H1 (cell line): ENCODE measurements around the gene TMEM86B. TPM values are rescaled to one million over a fixed set of nuclear protein-coding genes. Genes with fewer than 3 reads are reported as not detected.

Experiments
- CTCF ChIA-PET: fragments of 300-600 bp; sonication (Branson Sonifier 250); formaldehyde crosslinking; loops from one replicate; lab custom pipeline; 2021; ENCODE audit not compliant: partially characterized antibody; lab: Charles Lee
- POLR2A ChIA-PET: fragments of 300-600 bp; sonication (Branson Sonifier 250); formaldehyde crosslinking; loops from one replicate; lab custom pipeline; 2021; ENCODE audit warnings: inconsistent platforms; ENCODE audit not compliant: partially characterized antibody; lab: Charles Lee
- DNase-seq, 2 experiments: peaks; one replicate each; pipeline versions ENCODE4 v3.0.0 to v3.0.0-alpha.2; 2010 to 2022; ENCODE audit warnings: low spot score in 2 of 2, low read depth in 1 of 2, mixed read lengths in 1 of 2
- FAIRE-seq: peaks from 2 replicates; lab custom pipeline; 2011; peaks lifted over from hg19 to GRCh38; lab: Jason Lieb, UNC
- H2AFZ ChIP-seq: 2 replicates; pipeline ENCODE4 v1.8.1; 2012; ENCODE audit warnings: low read length, inconsistent platforms
- H2AK5ac ChIP-seq: 2 replicates; pipeline ENCODE4 v1.6.1; 2013; ENCODE audit warnings: low read depth, low read length
- H2BK120ac ChIP-seq: replicated peaks from 2 replicates; pipeline ENCODE3; 2013; ENCODE audit warnings: low read depth, low read length, inconsistent platforms
- H2BK12ac ChIP-seq: 2 replicates; pipeline ENCODE4 v1.6.1; 2013; ENCODE audit warnings: low read depth, low read length
- H2BK15ac ChIP-seq: 2 replicates; pipeline ENCODE4 v1.6.1; 2013; ENCODE audit warnings: low read length
- H2BK20ac ChIP-seq: 2 replicates; pipeline ENCODE4 v1.6.1; 2013; ENCODE audit warnings: low read length
- H2BK5ac ChIP-seq: 2 replicates; pipeline ENCODE4 v1.6.1; 2013; ENCODE audit warnings: low read depth, low read length
- H3K14ac ChIP-seq: 2 replicates; pipeline ENCODE4 v1.6.1; 2013; ENCODE audit warnings: inconsistent platforms; ENCODE audit not compliant: insufficient read length
- H3K18ac ChIP-seq: 2 replicates; pipeline ENCODE4 v1.6.1; 2013; ENCODE audit warnings: low read length; ENCODE audit errors: extremely low read depth
- H3K23ac ChIP-seq: 2 replicates; pipeline ENCODE4 v1.6.1; 2013; ENCODE audit warnings: inconsistent platforms; ENCODE audit not compliant: insufficient read length
- H3K23me2 ChIP-seq: 2 replicates; pipeline ENCODE4 v1.6.1; 2013; ENCODE audit warnings: low read depth, low read length
- H3K27ac ChIP-seq: 2 replicates; pipeline ENCODE4 v1.6.1; 2011; ENCODE audit warnings: low read depth, low read length, inconsistent platforms
- H3K27me3 ChIP-seq, 4 experiments: replicated peaks in 1 of 4; 1 replicate in 1 of 4; 2 replicates in 3 of 4; pipeline versions ENCODE4 v1.6.1 to v1.8.1; 2011 to 2013; ENCODE audit warnings: low read length in 3 of 4, mild to moderate bottlenecking in 3 of 4, inconsistent platforms in 2 of 4, mixed read lengths in 2 of 4, moderate library complexity in 1 of 4; ENCODE audit not compliant: control insufficient read depth in 3 of 4, insufficient read depth in 3 of 4; ENCODE audit errors: extremely low read depth in 1 of 4
- H3K36me3 ChIP-seq, 4 experiments: 2 replicates each; pipeline versions ENCODE4 v1.6.1 to v1.8.1; 2011 to 2013; ENCODE audit warnings: mild to moderate bottlenecking in 4 of 4, low read length in 3 of 4, moderate library complexity in 2 of 4, control low read depth in 1 of 4, inconsistent platforms in 1 of 4; ENCODE audit not compliant: insufficient read depth in 4 of 4, control insufficient read depth in 2 of 4
- H3K4ac ChIP-seq: replicated peaks from 2 replicates; pipeline ENCODE3; 2013; ENCODE audit warnings: low read length, low read depth, mixed read lengths, inconsistent platforms; ENCODE audit not compliant: insufficient read length
- H3K4me1 ChIP-seq, 4 experiments: replicated peaks in 1 of 4; 1 replicate in 1 of 4; 2 replicates in 3 of 4; pipeline versions ENCODE4 v1.6.1 to v1.8.1; 2011 to 2013; ENCODE audit warnings: low read length in 3 of 4, inconsistent platforms in 2 of 4, mixed read lengths in 1 of 4; ENCODE audit not compliant: insufficient read depth in 4 of 4, control insufficient read depth in 3 of 4
- H3K4me2 ChIP-seq, 2 experiments: 2 replicates each; pipeline versions ENCODE4 v1.6.1 to v1.8.1; 2011 to 2013; ENCODE audit warnings: low read depth in 2 of 2, low read length in 2 of 2, control low read depth in 1 of 2, inconsistent platforms in 1 of 2, mild to moderate bottlenecking in 1 of 2; ENCODE audit not compliant: insufficient read depth in 1 of 2
- H3K4me3 ChIP-seq, 4 experiments: fragments of 200-600, 300-600 bp in 1 of 4; sonication (generic), shearing (Covaris generic), sonication (Bioruptor Twin) in 1 of 4; 2 replicates each; pipeline versions ENCODE4 v1.5.1 to v1.8.1; 2011 to 2016; ENCODE audit warnings: low read length in 4 of 4, low read depth in 3 of 4, control low read depth in 2 of 4, inconsistent platforms in 2 of 4, mild to moderate bottlenecking in 2 of 4, mixed read lengths in 1 of 4, moderate library complexity in 1 of 4; ENCODE audit not compliant: insufficient read depth in 2 of 4; ENCODE audit errors: extremely low read depth in 1 of 4
- H3K56ac ChIP-seq: replicated peaks from 2 replicates; pipeline ENCODE3; 2013; ENCODE audit warnings: low read depth, mild to moderate bottlenecking, mixed read lengths, low read length, inconsistent platforms; ENCODE audit not compliant: insufficient read length
- H3K79me1 ChIP-seq: 2 replicates; pipeline ENCODE4 v1.6.1; 2013; ENCODE audit warnings: low read depth, low read length, control low read depth
- H3K79me2 ChIP-seq, 2 experiments: 2 replicates each; pipeline versions ENCODE4 v1.6.1 to v1.8.1; 2012 to 2013; ENCODE audit warnings: low read length in 2 of 2, mild to moderate bottlenecking in 2 of 2, inconsistent platforms in 1 of 2; ENCODE audit not compliant: insufficient read depth in 2 of 2, control insufficient read depth in 1 of 2
- H3K9ac ChIP-seq, 4 experiments: replicated peaks in 1 of 4; 1 replicate in 1 of 4; 2 replicates in 3 of 4; pipeline versions ENCODE4 v1.6.1 to v1.8.1; 2011 to 2013; ENCODE audit warnings: low read depth in 3 of 4, low read length in 3 of 4, control low read depth in 2 of 4, mild to moderate bottlenecking in 2 of 4, moderate library complexity in 2 of 4, inconsistent platforms in 1 of 4; ENCODE audit errors: extremely low read depth in 1 of 4
- H3K9me3 ChIP-seq, 2 experiments: 2 replicates each; pipeline versions ENCODE4 v1.6.1 to v1.8.1; 2012 to 2013; ENCODE audit warnings: mild to moderate bottlenecking in 2 of 2, moderate library complexity in 2 of 2, control low read depth in 1 of 2, inconsistent platforms in 1 of 2, low read depth in 1 of 2, low read length in 1 of 2, mixed read lengths in 1 of 2; ENCODE audit not compliant: insufficient read depth in 2 of 2
- H4K20me1 ChIP-seq, 2 experiments: replicated peaks in 1 of 2; 2 replicates each; pipeline versions ENCODE3 to v1.8.1; 2011 to 2013; ENCODE audit warnings: inconsistent platforms in 2 of 2, low read length in 2 of 2, mild to moderate bottlenecking in 1 of 2; ENCODE audit not compliant: insufficient read depth in 2 of 2, control insufficient read depth in 1 of 2
- H4K5ac ChIP-seq: 2 replicates; pipeline ENCODE4 v1.6.1; 2013; ENCODE audit warnings: low read length, low read depth, mixed read lengths, inconsistent platforms; ENCODE audit not compliant: insufficient read length
- H4K8ac ChIP-seq: 2 replicates; pipeline ENCODE4 v1.8.0; 2013; ENCODE audit warnings: mild to moderate bottlenecking, moderate library complexity, low read length, inconsistent platforms; ENCODE audit not compliant: insufficient read depth; ENCODE audit errors: extremely low read depth
- H4K91ac ChIP-seq: replicated peaks from 2 replicates; pipeline ENCODE3; 2013; ENCODE audit warnings: low read length, mixed read lengths, inconsistent platforms; ENCODE audit not compliant: insufficient read length
- BCL11A ChIP-seq, 2 experiments: IDR thresholded peaks; one replicate each; pipeline ENCODE4 v1.6.1; 2011; ENCODE audit warnings: low read depth in 2 of 2, low read length in 2 of 2, mild to moderate bottlenecking in 2 of 2
- CBX5 ChIP-seq: fragments of 300-800, 300-1000 bp; sonication (generic); IDR thresholded peaks from 2 replicates; pipeline ENCODE4 v1.7.1; 2016; ENCODE audit warnings: antibody characterized with exemption, low read length, low read depth
- MAFK ChIP-seq: IDR thresholded peaks from 2 replicates; pipeline ENCODE4 v1.6.1; 2012; ENCODE audit warnings: low read depth, mild to moderate bottlenecking, improper control_type of control experiment, low read length
- TAF7 ChIP-seq: optimal IDR thresholded peaks from 2 replicates; pipeline ENCODE3; 2011; ENCODE audit warnings: low read depth, mild to moderate bottlenecking, inconsistent platforms, low read length, moderate library complexity, borderline replicate concordance
- TEAD4 ChIP-seq: IDR thresholded peaks from 2 replicates; pipeline ENCODE4 v1.6.1; 2012; ENCODE audit warnings: low read depth, low read length, inconsistent platforms, mixed read lengths
- ZNF274 ChIP-seq: IDR thresholded peaks from 2 replicates; pipeline ENCODE4 v1.7.0; 2012; ENCODE audit warnings: low read length, borderline replicate concordance; ENCODE audit errors: extremely low read depth
- WGBS, 2 experiments: shearing (Covaris generic) in 1 of 2; methylation state at CpG; one replicate each; pipeline versions ENCODE4 v1.1.6 to v1.1.7; 2013 to 2015; ENCODE audit warnings: low lambda C conversion rate in 2 of 2, mixed read lengths in 2 of 2, inconsistent platforms in 1 of 2, low coverage in 1 of 2, missing lambda C conversion rate in 1 of 2; ENCODE audit not compliant: insufficient replicate concordance in 2 of 2, insufficient coverage in 1 of 2, insufficient read length in 1 of 2; ENCODE audit errors: extremely low coverage in 1 of 2, missing lambda C conversion rate in 1 of 2; 5-methylcytosine and 5-hydroxymethylcytosine counted together
- polyA plus RNA-seq, 7 experiments: library from polyadenylated mRNA; depleted of rRNA in 3 of 7; stranded (reverse) in 5 of 7; unstranded in 2 of 7; fragments of >200 nt in 5 of 7; fragments of 200-250 nt in 2 of 7; gene quantifications; 1 replicate in 5 of 7; 2 replicates in 1 of 7; 4 replicates in 1 of 7; pipeline versions ENCODE4 v1.2.1 to v1.2.3, GENCODE V29; 2011 to 2013; ENCODE audit warnings: missing spikeins in 2 of 7, mixed read lengths in 2 of 7
- total RNA-seq: library from RNA; stranded (reverse); fragmentation: NEBNext Ultra II Directional; extraction: Animal tissue kit (Norgen Biotek cat#: 25700); gene quantifications from 2 replicates; pipeline ENCODE4 v1.2.1, GENCODE V29; 2021
- TF ChIP-seq, protein P1 (sequence below): IDR thresholded peaks from 2 replicates; pipeline ENCODE4 v1.6.1; 2012; ENCODE audit warnings: inconsistent platforms
- TF ChIP-seq, protein P2 (sequence below), 3 experiments: IDR thresholded peaks; 1 replicate in 2 of 3; 2 replicates in 1 of 3; pipeline versions ENCODE4 v1.5.1 to v1.6.1; 2011; ENCODE audit warnings: low read length in 3 of 3, mild to moderate bottlenecking in 3 of 3, inconsistent platforms in 2 of 3, low read depth in 1 of 3, moderate library complexity in 1 of 3; ENCODE audit not compliant: insufficient read depth in 1 of 3; ENCODE audit errors: control extremely low read depth in 1 of 3

Gene TMEM86B
- total and polyA plus RNA-seq, 2 of the 8 experiments (the other 6 are each of a cell fraction or from before 2014, with no cell fraction given), result 2.0 to 2.9 TPM

DNA sequence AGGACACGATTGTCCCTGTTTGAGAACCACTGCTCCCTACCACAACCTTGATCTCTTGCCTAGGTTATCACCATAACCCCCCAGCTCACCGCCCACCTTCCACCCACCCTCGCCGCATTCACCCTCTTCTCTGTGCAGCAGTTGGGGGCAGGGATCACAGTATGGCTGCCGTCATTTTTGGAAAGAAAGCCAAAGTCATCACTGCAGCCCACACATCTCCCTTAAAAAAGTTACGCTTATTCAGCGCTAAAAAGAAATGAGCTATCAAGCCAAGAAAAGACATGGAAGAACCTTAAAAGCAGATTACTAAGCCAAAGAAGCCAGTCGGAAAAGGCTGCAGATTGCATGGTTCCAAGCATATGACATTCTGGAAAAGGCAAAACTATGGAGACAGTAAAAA lies 40.7 kb upstream of the TMEM86B start:
- peaks cover 0 to 10% of the 10 kb centered on the region in 2 experiments for H4K20me1 ChIP-seq
- no peak overlapping the region for H3K14ac ChIP-seq
- no peak overlapping the region for H3K4me2 ChIP-seq
- ChIA-PET POLR2A (interaction anchor here (1.1 to 1.7 kb wide), 5 partner anchors 12 to 139 kb away, joined by 3 to 6 read pairs (median 4); partner anchors contain the start of genes TMEM238 and UBE2S), CTCF (interaction anchor here (1.2 to 1.9 kb wide), 4 partner anchors 9 to 168 kb away, joined by 4 to 7 read pairs (median 6); partner anchors contain the start of gene HSPBP1)
- H2BK5ac ChIP-seq, result no peak overlapping the region
- no peak overlapping the region for H2AK5ac ChIP-seq
- H4K5ac ChIP-seq, result no peak overlapping the region
- TF ChIP-seq ZNF274, result no peak
- no peak for TF ChIP-seq TEAD4
- TF ChIP-seq, protein P1, sequence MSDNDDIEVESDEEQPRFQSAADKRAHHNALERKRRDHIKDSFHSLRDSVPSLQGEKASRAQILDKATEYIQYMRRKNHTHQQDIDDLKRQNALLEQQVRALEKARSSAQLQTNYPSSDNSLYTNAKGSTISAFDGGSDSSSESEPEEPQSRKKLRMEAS, result no peak
- no peak for TF ChIP-seq MAFK
- TF ChIP-seq, protein P2, sequence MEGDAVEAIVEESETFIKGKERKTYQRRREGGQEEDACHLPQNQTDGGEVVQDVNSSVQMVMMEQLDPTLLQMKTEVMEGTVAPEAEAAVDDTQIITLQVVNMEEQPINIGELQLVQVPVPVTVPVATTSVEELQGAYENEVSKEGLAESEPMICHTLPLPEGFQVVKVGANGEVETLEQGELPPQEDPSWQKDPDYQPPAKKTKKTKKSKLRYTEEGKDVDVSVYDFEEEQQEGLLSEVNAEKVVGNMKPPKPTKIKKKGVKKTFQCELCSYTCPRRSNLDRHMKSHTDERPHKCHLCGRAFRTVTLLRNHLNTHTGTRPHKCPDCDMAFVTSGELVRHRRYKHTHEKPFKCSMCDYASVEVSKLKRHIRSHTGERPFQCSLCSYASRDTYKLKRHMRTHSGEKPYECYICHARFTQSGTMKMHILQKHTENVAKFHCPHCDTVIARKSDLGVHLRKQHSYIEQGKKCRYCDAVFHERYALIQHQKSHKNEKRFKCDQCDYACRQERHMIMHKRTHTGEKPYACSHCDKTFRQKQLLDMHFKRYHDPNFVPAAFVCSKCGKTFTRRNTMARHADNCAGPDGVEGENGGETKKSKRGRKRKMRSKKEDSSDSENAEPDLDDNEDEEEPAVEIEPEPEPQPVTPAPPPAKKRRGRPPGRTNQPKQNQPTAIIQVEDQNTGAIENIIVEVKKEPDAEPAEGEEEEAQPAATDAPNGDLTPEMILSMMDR (IDR thresholded peaks at IDR 0.05; ENCODE audit: control extremely low read depth in 1 of 3, insufficient read depth in 1 of 3, low read depth in 1 of 3, low read length in 3 of 3), result no peak
- no peak for TF ChIP-seq CBX5
- no peak for TF ChIP-seq BCL11A (IDR thresholded peaks at IDR 0.05; ENCODE audit: low read depth in 2 of 2, low read length in 2 of 2)
- TF ChIP-seq TAF7, result no peak
- H2BK20ac ChIP-seq, result no peak overlapping the region
- H3K79me2 ChIP-seq, result peaks cover 0 to 6% of the 10 kb centered on the region in 2 experiments; a peak in 1 of 4 replicates
- H3K4ac ChIP-seq, result no peak overlapping the region
- DNase-seq (no peak), FAIRE-seq (no peak)
- peaks cover 0 to 3% (median 0%) of the 10 kb centered on the region in 4 experiments; a peak in 1 of 7 replicates for H3K4me1 ChIP-seq
- H3K9me3 ChIP-seq, result peaks cover 0 to 3% of the 10 kb centered on the region in 2 experiments; a peak in 2 of 4 replicates
- peaks cover 0 to under 1% (median 0%) of the 10 kb centered on the region in 4 experiments; a peak in 3 of 8 replicates for H3K36me3 ChIP-seq
- no peak overlapping the region for H3K4me3 ChIP-seq
- no peak overlapping the region for H2AFZ ChIP-seq
- no peak overlapping the region for H3K56ac ChIP-seq
- H3K23ac ChIP-seq, result no peak overlapping the region
- H3K23me2 ChIP-seq, result peaks cover 9% of the 10 kb centered on the region; the same call in 1 of the 2 replicates
- no peak overlapping the region for H4K91ac ChIP-seq
- H2BK120ac ChIP-seq, result no peak overlapping the region
- no peak overlapping the region for H2BK15ac ChIP-seq
- peaks cover 10% of the 10 kb centered on the region for H3K79me1 ChIP-seq
- H3K27me3 ChIP-seq, result no peaks in the 10 kb centered on the region
- no peak overlapping the region for H2BK12ac ChIP-seq
- no peak overlapping the region for H3K9ac ChIP-seq
- no peak overlapping the region for H4K8ac ChIP-seq
- H3K27ac ChIP-seq, result no peak overlapping the region
- WGBS, 2 experiments, result 95% methylated on average over 8 of the region's 8 CpGs; no CpG with 5 or more reads in 1 of the 2 experiments
- H3K18ac ChIP-seq, result no peak overlapping the region
